Fibroblast of the conjunctiva (primary cell): ENCODE data around the gene NCBP2L.
"Not testable (repeated sequence)": the region's sequence is repeated elsewhere in the genome, so short reads cannot be mapped to it uniquely, and the experiment has no call there.

Source experiments
- DNase-seq: peaks from one replicate; pipeline ENCODE4 v3.0.0-alpha.2; 2010; ENCODE audit warnings: low read depth

NCBP2L gene

DNA sequence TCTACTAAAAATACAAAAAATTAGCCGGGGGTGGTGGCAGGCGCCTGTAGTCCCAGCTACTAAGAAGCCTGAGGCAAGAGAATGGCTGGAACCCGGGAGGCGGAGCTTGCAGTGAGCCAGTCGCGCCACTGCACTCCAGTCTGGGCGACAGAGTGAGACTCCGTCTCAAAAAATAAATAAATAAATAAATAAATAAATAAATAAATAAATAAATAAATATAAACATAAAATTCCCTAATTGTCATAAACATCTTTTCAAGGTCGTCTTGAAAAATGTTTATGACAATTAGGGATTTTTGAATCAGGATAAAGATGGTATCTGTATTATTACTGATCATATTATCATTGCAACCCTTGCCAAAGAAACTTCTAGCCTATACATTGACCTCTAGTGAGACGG, 32.5 kb downstream of the NCBP2L start:
- not testable (repeated sequence) for DNase-seq

DNA sequence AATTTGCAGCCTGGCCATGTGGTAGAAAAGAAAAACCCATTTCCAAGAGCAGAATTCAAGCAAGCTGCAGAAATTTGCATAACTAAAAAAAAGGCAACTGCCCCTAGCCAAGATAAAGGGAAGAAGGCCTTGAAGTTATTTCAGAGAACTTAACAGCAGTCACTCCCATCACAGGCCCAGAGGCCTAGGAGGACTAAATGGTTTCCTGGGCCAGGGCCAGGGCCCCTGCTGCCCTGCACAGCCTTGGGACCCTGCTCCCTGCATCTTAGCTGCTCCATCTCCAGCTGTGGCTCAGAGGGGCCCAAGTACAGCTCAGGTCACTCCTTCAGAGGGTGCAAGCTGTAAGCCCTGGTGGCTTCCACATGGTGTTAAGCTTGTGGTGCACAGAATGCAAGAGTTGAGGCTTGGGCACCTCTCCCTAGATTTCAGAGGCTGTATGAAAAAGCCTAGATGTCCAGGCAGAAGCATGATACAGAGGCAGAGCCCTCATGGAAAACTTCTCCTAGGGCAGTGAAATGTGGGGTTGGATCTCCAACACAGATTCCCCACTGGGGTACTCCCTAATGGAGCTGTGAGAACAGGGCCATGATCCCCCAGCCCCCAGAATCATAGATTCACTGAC, 41.5 kb downstream of the NCBP2L start:
- no peak for DNase-seq

DNA sequence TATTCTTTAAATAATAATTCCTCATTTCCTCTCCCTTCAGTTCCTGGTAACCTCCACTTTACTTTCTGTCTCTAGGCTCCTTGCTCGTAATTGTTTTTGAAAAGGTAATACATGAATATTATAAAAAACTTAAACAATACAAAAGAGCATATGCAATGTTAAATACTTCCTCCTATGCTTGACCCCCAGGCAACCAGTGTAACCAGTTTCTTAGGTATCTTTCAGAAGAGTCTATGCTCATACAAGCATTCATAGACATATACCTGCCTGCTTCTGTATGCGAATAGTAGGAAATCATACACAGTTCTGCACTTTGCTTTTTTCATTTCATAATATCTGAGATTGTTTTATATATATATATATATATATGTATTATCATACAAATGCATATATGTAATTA, 45.5 kb downstream of the NCBP2L start:
- no peak for DNase-seq

- DNase-seq = peak; percentile 42
These were observed 45.9 kb downstream of the NCBP2L start for GRCh38 chrX:107823456-107823855.

DNA sequence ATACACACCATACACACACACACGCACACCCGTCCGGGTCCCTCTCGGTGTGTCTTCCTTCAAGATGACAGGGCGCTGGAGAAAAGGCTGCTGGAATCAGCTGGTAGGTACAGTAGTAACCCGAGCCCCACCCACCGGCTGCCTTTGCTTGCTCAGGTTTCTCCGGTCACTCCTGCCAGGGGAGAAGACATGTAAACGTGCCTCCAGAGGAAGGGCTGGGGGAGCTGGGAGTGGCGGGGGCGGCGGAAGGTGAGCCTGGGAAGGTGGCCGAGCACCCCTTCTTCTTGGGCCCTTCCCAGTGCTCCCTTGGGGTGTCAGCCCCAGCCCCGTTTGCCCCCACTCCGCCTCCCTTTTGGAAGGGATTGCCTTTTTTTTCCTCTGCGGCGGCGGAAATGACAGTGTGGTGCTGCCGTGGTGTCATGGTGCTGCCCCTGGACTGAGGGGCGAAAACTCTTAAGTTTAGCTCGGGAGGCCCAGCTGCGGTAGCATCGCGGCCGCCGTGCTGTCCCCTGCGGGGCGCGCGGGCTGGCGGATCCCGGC, 48.2 kb downstream of the NCBP2L start, which contains the start of gene MID2:
Gene MID2, plus strand, starts transcription at position 169 of the 540 bp plus-strand sequence. CDS start 561 bp downstream, outside the sequence.
- no peak for DNase-seq

GRCh38 chrX:107826238-107827029, 48.9 kb downstream of the NCBP2L start:
- no peak for DNase-seq

DNA sequence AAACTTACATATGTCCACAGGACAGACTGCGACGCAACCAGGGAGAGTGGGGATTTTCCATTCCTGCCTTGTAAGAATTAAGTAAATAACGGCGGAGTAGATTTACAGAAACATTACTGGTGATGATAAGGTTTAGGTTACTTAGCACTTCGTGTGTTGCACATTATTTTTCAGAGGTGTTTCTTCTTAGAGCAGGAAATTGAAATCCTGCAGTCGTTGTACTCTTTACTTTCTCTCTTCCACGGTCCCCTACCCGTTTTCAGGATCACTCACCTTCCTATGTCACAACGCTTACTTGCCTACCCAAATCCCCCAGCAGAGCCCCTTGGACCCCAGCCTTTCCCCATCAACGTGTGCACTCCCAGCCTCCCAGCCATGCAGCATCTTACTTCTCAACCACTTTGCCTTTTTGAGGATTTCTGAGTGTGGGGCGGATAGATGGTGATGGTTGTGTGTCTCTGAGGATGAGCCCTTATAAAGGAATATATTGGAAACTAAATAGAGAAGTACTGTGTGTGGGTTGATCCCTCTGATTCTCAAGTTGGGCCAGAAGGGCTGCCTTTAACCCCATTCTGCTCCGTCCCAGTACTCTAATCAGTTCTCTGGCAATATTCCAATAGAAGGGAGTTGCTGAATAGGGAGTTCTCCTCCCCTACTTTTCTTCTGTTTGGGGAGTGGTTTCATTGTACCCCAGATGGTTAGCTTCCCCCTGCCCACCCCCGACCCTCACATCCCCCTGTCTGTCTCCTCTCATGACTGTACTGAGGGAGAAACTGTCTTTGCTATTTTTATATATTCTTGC, 49.7 kb downstream of the NCBP2L start:
- DNase-seq = no peak

GRCh38 chrX:107827852-107828251, 50.3 kb downstream of the NCBP2L start:
- DNase-seq = no peak

DNA sequence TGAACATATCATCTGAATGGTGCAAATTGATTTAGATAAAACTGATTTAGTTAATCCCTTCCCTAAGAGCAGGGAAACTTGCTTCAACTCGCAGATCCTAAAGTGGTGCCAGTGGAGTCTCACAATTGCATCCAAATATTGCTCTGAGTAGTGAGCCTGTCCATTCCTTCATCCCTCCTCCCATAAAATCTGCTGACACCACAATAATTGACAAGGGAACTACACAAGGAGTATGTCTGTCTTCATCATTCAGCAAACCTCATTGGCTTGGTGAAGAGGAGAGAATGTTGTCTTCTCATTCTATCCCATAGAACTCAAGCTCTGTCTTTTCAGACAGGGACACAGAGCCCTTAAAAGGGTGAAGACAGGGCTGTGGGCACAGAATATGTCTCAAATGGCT, 52.3 kb downstream of the NCBP2L start:
- DNase-seq = no peak

- DNase-seq = no peak
These were observed 53.7 kb downstream of the NCBP2L start for GRCh38 chrX:107831071-107831730.

DNA sequence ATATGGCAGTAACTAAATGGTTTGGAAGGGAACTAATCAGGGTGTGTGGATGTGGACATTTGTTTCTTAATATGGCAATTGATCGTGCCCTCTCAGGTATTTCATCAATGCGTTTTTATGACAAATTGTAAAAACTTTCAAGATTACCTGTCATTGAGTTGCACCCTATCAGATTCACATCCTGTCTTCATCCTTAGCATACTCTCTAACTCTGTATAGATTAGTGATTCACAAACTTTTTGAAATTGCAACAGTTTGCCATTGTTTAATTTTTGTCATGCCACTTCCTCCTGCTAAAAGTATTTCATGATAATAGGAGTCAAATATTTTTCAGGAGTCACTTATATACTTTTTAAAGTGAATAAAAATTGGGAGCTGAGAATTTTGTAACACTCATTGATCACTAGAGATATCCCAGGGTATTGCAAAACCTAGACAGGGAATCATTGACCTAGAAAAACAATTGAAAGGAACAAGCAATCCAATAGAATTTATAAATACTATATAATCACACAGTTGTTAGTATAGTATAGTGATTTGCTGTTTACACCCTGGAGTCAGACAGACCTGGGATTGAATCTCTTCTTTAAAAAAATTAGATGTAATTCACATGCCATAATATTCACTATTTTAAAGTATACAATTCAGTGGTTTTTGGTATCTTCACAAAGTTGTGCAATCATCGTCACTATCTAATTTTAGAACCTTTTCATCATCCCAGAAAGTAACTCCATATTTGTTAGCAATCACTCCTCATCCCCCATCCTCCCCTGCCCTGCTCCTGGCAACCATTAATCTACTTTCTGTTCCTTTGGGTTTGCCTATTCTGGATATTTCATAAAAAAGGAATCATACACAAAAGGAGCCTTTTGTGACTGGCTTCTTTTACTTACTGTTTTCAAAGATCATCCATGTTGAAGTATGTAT, 57.0 kb downstream of the NCBP2L start:
- no peak for DNase-seq

- DNase-seq = no peak
These were observed 59.4 kb downstream of the NCBP2L start for GRCh38 chrX:107836958-107837357.

DNA sequence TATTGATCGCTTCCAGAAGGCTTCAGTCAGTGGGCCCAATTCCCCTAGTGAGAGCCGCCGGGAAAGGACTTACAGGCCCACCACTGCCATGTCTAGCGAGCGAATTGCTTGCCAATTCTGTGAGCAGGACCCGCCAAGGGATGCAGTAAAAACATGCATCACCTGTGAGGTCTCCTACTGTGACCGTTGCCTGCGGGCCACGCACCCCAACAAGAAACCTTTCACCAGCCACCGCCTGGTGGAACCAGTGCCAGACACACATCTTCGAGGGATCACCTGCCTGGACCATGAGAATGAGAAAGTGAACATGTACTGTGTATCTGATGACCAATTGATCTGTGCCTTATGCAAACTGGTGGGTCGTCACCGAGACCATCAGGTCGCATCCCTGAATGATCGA, 63.4 kb downstream of the NCBP2L start:
- DNase-seq = no peak

DNA sequence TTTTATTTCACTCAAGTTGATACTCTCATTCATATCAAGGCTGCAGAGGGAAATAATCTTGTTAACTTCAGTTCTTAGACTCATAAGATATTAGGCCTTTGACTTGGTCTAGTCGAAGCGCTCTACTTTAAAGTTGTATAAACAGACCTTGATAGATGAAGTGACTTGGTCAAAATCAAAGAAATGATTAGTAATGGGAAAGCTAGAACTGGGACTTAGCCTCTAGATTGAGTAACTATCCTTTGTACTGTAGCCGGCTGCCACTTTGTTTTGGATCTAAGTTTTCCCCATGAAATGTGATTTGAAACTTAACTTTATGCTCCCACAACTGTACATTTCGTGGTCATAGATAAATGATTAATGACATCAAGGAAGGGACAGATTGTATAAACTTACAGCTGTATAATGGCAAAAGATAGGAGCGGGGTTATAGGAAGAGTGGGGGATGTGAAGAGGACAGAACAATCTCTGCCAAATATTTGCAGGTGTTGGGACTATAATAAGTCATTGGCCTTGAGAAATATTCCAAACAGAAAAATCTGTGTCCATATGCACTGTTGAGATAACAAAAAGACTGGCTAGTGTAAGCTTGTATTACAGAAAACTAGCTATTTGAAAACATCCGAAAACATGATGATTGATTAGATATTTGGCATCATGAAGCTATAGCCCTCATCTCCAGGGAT, 65.3 kb downstream of the NCBP2L start:
- no peak for DNase-seq
